Hematopoietic multipotent progenitor cell treated with erythropoietin and hydrocortisone succinate and interleukin-3 and kit ligand, for 15 days (in vitro differentiated cells): ENCODE measurements around the gene SIAH1.
A peak's percentile ranks its signal among the peaks of the same experiment; 100 is the strongest.
"Not testable (repeated sequence)": the region's sequence is repeated elsewhere in the genome, so short reads cannot be mapped to it uniquely, and the experiment has no call there.

Experiments used
- DNase-seq: peaks from one replicate; pipeline ENCODE4 v3.0.0-alpha.2; 2015; ENCODE audit warnings: low spot score

The SIAH1 gene, protein sequence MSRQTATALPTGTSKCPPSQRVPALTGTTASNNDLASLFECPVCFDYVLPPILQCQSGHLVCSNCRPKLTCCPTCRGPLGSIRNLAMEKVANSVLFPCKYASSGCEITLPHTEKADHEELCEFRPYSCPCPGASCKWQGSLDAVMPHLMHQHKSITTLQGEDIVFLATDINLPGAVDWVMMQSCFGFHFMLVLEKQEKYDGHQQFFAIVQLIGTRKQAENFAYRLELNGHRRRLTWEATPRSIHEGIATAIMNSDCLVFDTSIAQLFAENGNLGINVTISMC

GRCh38 chr16:48385253-48386150 is at the start of gene SIAH1:
Gene SIAH1 (minus strand): TSS chr16:48385413. CDS start chr16:48362428, 22,985 bp downstream.
- peak; percentile 87 for DNase-seq

DNA sequence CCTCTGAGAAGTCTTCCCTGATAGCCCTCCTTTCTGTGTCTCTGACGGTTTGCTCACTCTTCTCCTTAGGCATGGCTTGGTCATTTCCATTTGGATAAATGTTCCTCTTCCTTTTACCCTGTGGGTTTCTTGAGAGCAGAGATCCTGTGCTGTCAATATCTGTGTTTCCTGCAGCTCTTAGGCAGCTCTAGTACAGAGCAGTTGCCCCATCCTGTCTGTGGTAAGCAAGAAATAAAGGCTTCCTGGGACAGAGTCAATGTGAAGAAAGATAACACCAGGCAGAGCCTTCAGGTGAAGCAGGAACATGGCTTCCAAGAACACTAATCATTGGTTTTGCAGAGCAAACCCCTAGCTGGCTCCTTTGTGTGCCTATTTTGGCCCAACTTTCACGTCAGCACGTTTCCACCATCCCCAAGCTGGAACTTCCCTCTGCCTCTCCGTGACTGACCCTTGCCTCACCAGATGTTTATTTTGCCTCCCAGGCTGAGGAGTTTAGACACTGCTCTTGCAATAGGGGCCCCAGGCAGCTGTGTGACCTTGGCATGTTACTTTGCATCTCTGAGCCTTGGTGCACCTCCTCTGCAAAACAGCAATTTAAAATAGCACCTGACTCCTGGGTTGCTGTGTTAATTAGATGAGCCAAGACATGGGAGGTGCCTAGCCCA is 49.6 kb upstream of the SIAH1 start:
- no peak for DNase-seq

GRCh38 chr16:48433850-48434530 is 48.8 kb upstream of the SIAH1 start:
- no peak for DNase-seq

DNA sequence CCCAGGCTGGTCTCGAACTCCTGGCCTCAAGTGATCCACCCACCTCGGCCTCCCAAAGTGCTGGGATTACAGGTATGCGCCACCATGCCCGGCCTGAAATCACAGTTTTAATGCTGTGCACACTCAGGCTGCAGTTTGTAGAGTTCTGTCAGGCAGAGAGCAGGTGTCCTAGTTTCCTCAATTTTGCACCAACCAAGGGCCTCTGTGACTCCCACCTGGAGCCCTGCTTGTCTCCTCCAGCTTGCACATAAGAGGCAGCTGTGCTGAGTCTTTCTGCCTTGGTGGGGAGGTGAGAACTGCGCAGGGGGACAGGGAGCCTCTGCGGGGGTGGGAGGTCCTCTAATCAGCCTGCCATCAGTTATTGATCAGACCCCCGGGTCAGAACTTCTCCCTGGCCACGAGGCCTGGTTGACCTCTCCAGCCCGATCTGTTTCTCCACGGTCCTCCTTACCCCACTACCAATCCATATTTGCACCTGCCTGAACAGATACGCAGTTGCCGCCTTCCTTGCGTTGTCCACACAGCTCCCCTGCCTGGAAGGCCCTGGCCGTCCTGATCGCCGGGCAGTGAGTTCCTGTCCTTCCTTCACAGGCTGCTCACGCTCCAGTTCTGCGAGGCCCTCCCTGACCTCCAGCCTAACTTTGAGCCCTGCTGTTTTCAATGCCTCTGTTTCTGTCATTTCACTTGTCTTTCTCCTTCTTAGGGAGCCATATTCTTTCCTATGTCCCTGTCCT is 48.1 kb upstream of the SIAH1 start:
- DNase-seq = no peak

- DNase-seq = no peak
These were observed 46.9 kb upstream of the SIAH1 start for GRCh38 chr16:48432136-48432535.

- DNase-seq = no peak
These were observed 45.7 kb upstream of the SIAH1 start for GRCh38 chr16:48430890-48431289.

DNA sequence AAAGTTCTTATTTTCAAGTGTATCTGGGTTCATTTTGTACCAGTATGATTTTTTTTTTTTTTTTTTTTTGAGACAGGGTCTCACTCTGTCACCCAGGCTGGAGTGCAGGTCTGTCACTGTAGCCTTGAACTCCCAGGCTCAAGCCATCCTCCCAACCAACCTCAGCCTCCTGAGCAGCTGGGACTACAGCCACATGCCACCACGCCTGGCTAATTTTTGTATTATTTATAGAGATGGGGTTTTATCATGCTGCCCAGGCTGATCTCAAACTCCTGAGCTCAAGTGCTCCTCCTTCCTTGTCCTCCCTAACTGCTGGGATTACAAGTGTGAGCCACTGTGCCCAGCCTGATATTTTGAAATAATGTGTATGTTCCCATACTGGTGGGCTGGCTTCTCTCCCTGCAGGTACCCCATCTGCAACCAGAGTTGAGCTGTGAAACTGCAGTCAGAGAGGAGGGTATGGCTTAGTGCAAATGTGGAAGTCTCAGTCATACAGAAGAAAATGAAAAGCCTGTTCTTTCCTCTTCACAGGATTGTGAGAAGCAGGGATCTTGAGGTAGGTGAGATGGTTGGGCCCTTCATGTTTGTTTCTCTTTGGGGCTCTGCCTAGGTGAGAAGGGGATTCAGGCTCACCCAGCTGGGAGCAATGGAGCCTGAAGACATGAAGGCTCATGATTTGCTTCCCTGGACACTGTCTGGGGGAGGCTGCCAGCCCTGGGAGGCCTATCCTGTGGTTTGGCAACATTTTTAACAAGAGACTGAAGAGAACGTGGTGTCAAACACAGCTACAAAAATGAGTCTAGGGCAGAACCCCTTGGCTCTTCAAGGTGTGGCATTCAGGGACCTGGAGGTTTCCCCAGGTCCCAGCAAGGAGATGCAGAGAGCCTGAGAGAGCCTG is 41.3 kb upstream of the SIAH1 start:
- DNase-seq = no peak

GRCh38 chr16:48422537-48422936 is 37.3 kb upstream of the SIAH1 start:
- DNase-seq = no peak

GRCh38 chr16:48421741-48422140 is 36.5 kb upstream of the SIAH1 start:
- no peak for DNase-seq

GRCh38 chr16:48420437-48420836 is 35.2 kb upstream of the SIAH1 start:
- no peak for DNase-seq

DNA sequence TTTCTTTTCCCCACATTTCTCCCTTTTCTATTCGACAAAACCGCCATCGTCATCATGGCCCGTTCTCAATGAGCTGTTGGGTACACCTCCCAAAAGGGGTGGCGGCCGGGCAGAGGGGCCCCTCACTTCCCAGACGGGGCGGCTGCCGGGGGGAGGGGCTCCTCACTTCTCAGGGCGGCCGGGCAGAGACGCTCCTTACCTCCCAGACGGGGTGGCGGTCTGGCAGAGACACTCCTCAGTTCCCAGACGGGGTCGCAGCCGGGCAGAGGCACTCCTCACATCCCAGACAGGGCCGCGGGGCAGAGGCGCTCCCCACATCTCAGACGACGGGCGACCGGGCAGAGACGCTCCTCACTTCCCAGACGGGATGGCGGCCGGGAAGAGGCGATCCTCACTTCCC is 31.4 kb upstream of the SIAH1 start:
- DNase-seq = not testable (repeated sequence)

DNA sequence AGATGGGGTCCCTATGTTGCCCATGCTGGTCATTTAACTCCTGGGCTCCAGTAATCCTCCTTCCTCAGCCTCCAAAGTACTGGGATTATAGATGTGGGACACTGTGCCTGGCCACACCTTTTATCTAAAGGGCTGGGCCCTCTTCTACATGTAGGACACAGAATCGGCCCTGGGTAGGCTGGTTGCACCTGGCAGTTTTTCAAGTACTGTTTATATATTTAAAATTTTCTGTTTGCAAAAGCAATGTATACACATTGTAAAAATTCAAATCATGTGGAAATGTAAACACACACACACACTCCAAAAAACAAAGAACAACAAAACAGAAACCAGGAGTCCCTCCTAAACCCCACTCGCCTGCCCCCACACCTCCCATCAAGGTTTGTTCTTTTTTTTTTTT is 28.1 kb upstream of the SIAH1 start:
- no peak for DNase-seq

DNA sequence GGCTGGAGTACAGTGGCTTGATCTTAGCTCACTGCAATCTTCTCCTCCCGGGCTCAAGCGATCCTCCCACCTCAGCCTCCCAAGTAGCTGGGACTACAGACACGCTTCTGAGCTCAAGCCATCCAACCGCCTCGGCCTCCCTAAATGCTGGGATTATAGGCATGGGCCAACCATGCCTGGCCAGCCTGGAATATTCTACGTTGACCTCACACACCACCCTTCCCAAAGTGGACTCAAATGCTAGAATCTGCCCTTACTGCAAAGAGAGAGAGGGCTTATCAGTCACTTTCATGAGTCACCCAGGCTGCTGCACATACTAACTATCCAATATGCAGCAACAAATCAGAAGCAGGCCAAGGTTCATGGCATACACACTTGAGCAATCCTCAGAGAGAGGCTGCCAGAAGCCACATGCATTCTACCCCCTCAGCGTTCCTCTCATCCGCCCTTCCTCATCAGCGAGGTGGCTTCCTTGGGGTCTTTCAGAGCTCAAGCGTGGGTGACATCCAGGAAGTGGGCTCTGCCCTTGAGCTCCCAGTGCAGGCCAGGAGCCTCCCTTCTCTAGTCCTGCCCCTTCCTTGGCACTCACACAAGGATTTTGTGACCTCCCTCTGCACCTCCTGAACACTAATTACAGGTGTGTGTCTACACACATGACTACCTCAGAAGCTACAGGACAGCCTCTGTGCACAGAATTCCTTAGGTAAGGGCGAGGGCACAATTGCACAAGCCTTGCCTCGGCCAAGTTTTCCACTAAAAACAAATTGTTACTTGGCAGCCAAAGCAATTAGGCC is 24.8 kb upstream of the SIAH1 start:
- no peak for DNase-seq

GRCh38 chr16:48408688-48409087 is 23.5 kb upstream of the SIAH1 start:
- DNase-seq = no peak

- no peak for DNase-seq
These were observed 20.7 kb upstream of the SIAH1 start for GRCh38 chr16:48405907-48406306.

GRCh38 chr16:48405153-48405552 is 19.9 kb upstream of the SIAH1 start:
- no peak for DNase-seq

GRCh38 chr16:48402547-48402946 is 17.3 kb upstream of the SIAH1 start:
- not testable (repeated sequence) for DNase-seq

DNA sequence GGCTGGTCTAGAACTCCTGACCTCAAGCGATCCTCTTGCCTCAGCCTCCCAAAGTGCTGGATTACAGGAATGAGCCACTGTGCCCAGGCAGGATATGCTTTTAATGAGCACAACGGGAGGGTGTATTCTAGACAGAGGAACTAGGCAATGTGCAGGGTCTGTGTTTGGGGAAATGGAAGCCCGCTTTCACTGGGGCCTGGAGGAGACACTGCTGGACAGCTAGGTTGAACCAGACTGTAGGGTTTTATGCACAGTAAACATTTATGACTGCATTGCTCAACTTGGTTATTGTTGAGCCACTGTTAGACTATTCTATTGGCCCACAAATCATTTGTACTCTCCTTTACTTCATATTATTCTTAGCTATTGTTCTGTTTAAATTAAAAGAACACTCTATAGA is 10.2 kb upstream of the SIAH1 start:
- no peak for DNase-seq

GRCh38 chr16:48394355-48394703 is 9.1 kb upstream of the SIAH1 start:
- DNase-seq = no peak
